Activated naive CD4-positive, alpha-beta T cell (primary cell): ENCODE data around the gene TMED7.

ENCODE experiments used
- DNase-seq, 4 experiments: peaks; one replicate each; lab custom pipeline; 2025; lab: John Stamatoyannopoulos, UW

TMED7 gene

GRCh38 chr5:115627295-115627865, 1.5 kb upstream of the TMED7 start:
- DNase-seq, result no peak

- no peak for DNase-seq
Measured at GRCh38 chr5:115626445-115626823, 598 bp upstream of the TMED7 start.

DNA sequence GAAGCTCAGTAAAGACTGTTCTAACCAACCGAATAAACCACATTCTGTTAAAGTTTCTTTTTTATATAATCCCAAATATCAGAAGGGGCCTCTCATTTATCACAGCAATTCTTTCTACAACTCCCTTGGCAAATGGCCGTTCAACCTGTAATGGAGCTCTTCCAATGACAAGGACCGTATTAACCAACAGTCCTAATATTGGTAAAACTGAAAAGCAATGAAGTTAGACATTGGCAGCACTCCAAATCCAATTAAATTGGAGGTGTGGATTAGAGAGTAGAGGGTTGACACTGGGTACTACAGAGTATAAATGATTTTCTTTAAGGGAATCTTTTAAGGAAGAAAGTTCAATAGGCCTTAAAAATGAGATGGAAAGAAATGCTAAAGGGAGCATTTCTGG, 842 bp downstream of the TMED7 start:
- no peak for DNase-seq

DNA sequence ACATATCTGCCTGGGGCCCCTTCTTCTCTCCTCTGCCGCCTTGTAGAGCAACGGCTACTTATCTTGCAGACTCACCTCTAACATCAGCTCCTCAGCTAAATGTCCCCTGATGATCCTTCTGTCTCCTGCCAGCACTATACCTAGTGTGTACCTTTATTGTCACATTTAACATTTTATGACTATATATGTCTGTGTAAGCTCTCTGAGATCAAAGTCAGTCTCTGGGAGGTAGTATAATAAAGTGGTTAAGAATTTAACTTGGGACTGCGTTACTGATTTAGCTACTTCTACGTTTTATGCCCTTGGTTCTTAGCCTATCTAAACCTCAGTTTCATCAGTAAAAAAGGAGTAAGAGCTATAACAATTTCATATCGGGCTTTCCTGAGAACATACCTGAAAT, 2.2 kb downstream of the TMED7 start:
- DNase-seq, result no peak

GRCh38 chr5:115621365-115621900, 4.4 kb downstream of the TMED7 start:
- no peak for DNase-seq

- no peak for DNase-seq
Measured at GRCh38 chr5:115616892-115617291, 8.9 kb downstream of the TMED7 start.

- DNase-seq, result no peak
Measured at GRCh38 chr5:115616472-115616871, 9.4 kb downstream of the TMED7 start.

GRCh38 chr5:115611873-115612272, 14.0 kb downstream of the TMED7 start:
- DNase-seq, result no peak

DNA sequence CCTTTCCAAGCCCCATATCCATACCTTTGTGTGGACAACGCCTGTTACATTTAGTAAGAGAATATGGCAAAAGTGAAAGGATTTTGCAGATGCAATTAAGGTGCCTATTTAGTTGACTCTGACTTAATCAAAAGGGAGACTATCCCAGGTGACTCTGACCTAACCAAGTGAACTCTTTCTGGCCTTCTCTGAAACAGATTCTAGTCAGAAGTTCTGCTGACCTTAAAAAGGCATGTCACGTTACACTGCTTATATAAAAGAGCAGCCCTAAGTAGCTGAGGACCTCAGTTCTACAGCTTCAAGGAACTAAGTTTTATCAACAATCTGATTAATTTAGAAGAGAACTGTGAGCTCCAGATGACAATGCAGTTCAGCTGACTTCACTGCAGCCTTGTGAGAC, 17.9 kb downstream of the TMED7 start:
- no peak for DNase-seq

- no peak for DNase-seq
Measured at GRCh38 chr5:115605436-115605835, 20.4 kb downstream of the TMED7 start.

DNA sequence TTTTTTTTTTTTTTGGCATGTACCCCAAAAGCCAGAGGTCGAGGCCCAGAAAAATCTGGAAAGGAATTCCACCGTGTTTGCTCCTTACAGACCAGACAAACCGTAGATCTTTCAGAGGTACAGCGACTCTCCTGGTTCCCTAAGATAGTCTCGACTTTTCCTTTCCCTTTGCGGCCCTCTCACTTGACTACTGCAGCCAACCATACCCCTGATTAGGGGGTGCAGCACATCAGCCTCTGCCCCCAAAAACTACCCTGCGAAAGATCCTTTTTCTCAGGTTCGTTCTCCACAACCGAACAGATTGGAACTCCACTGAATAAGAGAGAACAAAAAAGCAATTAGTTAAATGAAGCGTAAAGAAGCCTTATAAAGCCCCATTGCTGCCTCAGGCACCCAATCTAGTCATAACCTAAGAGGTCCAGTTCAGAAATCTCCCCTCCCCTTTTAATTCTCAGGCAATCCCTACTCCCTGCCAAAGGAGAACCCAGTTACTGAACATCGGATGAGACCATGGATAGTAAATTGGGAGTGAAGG, 23.2 kb downstream of the TMED7 start:
- no peak for DNase-seq

DNA sequence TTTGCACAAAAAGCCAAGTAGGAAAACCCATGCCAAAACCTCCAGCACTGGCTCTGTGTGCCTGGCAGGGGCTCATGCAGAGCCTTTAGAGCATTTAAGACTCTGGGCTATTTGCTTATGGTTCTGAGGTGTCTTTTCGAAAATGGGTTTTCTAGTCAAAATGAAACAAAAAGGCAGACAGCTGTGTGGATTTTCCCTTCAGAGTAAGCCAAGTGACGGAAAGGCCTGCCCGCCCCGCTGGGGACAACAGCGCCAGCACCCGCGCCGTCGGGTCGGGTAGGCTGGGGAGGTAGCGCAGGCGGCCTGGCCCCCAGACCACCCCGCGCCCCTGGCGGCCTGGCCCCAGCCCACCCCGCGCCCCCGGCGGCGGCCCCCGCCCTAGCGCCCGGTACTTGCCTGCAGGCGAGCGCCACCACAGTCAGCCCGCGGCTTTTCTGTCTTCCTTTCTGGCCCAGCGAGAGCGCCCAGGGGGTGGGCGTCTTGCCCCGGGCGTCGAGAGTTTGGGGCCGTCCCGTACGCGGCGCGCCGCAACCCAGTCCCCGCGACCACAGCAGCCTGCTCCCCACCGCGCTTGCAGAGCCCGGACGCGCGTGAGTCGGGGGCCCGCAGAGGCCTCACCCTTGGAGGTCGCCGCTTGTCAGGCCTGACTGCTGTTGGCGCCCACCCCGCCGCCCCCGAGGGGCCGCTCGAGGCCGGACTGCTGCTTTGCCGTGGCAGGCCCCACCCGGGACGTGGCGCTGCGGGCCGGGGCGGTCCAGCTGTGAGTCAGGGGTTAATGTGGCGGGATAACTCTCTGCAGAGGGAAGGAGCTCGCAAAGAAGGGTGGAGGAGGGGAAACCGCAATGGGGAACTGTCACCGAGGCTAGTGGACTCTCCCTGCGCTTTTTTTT, 23.9 kb downstream of the TMED7 start, which contains the start of gene TICAM2:
Gene TICAM2 (minus strand): TSS at position 779 of the 890 bp plus-strand sequence. CDS start 21,223 bp downstream, outside the sequence.
- DNase-seq, result peak; percentile 11 to 55 (median 38)

DNA sequence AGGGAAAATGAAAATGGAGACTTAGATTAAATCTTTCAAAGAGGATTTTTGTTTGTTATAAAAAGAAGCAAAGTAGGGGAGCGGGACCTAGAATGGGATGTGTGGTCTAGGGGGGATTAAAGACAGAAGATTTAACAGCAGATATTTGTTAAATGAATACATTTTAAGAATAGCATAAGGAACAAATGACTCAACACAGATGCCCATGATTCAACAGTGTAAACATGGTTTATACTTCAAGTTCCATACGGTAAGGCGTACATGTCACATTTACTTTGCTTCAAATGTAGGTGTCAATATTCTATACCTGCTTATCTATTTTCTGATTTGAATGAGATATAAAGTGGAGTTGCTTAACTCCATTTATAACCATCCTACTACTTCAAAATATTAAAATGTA, 25.1 kb downstream of the TMED7 start:
- no peak for DNase-seq

GRCh38 chr5:115599924-115600323, 25.9 kb downstream of the TMED7 start:
- no peak for DNase-seq

GRCh38 chr5:115599502-115599901, 26.3 kb downstream of the TMED7 start:
- DNase-seq, result no peak

DNA sequence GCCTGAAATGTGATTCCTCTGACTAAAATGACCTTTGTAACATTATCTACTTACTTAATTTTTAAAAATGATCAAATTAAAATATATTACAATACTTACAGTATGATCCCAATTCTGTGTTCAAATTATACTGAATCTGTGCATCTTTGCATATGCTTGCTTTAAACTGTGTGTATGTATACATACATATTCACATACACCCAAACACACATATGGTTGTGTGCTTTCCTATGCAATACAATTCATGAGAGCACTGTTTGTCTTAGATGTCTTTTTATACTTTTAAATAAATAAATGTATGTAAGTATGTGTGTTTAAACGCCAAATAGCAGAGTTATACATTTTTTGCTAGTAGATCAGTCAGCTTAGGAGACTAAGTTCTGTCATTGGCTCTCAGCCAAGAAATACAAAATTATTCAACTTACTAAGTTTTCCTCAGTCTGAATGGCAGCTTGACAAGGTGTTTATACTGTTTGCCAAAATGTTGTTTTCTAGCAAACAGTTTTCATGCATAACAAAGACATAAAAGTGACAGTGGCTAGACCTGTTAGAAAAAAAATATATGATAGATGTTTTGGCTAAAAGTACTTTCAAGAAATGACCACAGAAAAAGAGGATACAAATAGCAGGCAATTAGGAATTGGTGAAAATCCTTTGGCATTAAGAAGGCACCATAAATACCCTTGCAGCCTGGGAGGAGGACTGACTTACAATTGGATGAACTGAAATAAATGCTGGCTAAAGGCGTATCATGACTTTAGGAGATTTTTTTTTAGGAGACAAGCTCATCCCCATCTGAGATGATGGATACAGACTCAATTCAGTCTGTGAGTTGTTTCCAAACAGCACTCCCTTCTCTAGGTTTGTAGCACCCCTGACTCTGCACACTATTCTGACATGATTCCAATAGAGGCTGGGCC, 31.4 kb downstream of the TMED7 start:
- DNase-seq, result no peak

DNA sequence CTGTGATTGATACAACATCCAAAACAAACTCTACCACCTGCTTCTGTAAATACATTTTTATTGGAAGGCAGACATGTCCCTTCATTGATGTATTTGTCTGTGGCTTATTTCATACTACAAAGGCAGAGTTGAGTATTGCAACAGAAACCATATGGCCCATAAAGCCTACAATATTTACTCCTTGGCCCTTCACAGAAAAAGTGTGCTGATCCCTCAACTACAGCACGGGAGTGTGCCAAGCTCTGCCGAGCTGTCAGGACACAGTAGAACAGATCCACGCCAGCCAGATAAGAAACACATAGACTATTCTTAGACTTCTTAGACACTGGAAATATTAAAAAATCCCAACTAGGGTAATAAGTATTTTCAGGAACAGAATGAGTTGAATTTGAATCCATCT, 36.8 kb downstream of the TMED7 start:
- no peak for DNase-seq

- DNase-seq, result no peak
Measured at GRCh38 chr5:115588640-115589039, 37.2 kb downstream of the TMED7 start.

- no peak for DNase-seq
Measured at GRCh38 chr5:115586525-115587146, 39.2 kb downstream of the TMED7 start.

- DNase-seq, result no peak
Measured at GRCh38 chr5:115585265-115585664, 40.6 kb downstream of the TMED7 start.

DNA sequence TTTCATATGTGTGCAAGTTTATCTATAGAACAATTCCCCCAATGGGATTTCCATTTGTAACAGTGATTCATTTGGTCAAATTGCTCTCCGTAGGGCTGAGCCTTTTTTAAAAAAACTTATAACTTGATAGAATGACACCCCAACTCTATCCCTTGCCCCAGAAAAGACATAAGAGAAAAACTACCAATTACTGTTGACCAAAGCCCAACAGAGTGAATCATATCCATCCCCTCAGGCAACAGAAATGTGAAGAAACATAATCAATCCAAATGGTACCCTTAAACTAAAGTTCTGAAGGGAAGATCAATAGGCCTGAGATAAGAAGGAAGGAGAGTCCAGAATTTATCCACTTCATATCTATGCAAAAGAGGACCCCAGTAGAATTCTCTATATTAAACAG, 41.3 kb downstream of the TMED7 start:
- DNase-seq, result no peak
